Fibroblast of the conjunctiva (primary cell): ENCODE data around the gene PRKCA.

Experiments
- DNase-seq: peaks from one replicate; pipeline ENCODE4 v3.0.0-alpha.2; 2010; ENCODE audit warnings: low read depth

The PRKCA gene

DNA sequence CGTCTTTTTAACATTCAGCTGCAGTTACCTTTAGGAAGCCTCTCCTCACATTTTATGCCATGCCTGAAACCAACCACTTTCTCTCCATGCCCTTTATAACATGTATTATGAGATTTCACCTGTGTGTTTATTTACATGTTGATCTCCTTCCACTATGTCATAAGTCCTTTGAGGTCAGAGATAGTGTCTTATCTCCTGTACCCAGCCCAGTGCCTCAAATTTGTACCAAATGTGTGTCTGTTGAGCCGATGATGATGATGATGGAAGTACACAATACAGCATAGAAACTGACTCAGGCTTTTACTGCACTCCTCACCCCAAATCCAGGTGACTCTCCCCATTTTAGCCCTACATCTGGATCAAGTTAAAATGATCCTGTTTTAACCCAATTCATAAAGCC lies 353.0 kb downstream of the PRKCA start:
- no peak for DNase-seq

DNA sequence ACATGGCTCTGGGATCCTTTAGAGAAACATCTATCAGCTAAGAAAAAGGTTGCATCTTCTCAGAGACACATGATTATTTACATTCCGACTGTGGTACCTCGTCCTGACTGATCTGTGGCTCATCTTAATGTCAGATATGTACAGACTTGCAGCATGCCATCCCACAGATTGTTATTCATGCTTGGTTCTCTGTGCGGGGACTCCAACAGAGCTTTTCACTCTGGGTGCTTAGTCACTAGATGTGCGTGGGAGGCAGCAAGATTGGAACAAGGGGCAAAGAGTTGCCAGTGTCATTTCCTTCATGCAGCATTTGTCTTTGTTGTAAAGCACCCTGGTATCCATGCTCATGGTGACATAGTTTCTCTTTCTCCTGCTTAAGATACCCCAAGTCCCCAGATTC lies 353.4 kb downstream of the PRKCA start:
- DNase-seq: no peak

DNA sequence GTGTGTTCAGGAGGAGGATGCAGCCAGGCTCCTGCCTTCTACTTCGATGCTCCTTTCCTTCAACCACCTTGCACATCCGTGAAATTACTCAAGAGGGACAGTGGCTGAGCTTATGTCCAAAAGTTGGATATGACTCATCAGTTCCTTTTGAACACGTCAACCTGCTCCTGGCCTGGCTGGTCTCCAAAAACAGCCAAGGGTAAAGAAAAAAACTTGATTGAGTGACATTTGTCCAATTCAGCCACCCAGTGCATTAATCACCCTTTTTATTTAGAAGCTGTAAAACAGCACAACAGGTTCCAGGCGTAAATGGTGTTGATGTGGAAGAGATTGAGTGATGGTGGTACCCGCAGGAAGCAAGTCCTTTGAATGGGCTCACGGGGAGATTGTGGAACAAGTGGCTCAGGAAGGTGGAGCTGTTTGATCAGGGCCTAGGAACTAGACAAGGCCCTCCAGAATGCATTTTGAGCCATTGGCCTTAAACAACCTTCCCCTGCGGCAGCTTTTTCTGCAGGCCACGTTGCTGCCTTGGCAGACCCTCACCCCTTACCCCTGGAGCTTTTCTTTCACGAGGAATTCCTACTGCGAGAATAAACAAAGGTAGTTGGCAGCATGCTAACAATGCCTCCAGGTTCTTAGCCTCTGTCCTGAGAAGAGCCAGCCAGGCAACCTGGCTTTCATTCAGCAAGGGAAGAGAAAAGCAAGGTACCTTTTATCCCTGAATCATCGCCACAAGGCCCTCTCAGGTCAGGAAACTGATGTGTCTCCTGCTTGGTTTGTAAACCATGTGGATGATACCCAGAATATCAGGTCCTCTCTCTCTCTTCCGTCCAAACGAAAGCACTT lies 359.2 kb downstream of the PRKCA start:
- DNase-seq: no peak

DNA sequence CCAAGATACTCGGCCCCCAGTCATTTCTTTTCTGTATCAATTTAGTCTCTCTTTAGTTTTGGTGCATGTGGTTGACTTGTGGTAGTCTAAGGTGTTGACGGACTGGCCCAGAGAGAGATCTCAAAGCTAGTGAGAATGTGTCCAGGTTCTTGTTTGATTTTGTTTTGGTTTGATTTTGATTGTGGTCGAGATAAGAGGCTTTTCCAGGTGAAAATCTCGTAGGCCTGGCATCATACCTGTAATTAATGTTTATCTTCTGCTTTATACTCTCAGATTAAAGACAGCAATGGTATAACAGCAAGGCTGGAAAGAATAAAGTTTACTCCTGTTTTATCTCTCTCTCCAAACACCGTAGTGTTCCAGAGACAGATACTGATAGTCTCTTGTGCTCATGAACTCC lies 360.1 kb downstream of the PRKCA start:
- DNase-seq: no peak

DNA sequence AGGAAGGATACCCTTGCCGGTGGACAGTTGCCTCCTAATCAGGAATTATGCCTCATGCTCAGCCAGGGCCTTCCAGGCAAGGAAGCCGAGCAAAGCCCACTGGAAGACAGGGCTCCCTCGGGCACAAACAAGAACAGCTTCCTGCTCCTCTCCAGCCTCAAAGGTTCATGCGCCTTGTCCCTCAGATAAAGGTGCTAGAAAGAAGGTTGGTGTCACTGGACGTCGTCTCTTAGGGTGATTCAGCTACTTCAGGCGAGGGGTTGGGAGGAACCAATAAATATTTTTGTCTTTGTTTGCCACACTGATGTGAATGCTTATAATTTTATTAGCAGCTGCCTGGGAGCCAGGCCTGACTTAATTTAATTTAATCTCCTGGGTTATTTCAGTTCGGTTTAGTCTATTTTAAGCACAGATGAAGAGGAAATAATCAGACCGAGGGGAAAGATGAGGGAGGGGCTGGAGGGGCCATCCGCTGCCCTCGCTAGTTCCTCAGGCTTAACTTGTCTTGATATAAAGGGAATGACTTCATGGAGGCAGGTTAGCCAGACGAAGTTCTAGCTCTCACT lies 360.7 kb downstream of the PRKCA start:
- DNase-seq: no peak

DNA sequence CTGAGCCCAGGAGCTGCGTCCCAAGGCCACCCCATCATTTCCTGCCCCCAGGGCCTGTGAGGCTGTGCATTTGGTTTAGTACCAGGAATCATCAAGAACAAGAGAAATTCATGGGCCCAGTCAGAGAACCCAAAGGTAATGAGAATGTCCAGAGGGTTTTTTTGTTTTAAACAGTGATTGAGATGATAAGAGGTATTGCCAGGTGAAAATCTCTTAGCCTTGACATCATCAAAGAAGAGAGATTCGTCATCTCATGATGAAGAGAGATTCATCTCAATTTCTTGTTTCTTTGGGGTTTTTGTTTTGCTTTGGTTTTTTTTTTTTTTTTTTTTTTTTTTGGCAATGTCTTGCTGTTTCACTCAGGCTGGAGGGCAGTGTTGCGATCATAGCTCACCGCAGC lies 361.9 kb downstream of the PRKCA start:
- no peak for DNase-seq

DNA sequence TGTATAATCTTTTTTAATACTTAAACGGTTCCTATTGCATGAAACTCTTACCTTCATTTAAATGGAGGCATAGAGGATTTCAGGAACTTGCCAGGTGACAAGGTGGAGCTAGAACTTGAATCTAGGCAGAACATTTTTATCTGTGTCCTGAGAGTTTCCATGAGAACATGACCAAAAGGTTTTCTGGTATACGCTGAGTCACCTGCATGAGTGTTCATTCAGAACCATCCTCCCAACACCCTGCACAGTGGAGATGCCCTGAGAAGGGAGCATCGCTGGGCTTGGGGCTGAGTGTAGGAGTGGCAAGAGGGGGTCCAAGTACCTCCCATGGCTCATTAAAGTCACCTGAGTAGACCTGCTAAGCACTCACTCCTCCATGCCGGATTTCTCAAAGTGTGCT lies 362.8 kb downstream of the PRKCA start:
- DNase-seq: no peak

DNA sequence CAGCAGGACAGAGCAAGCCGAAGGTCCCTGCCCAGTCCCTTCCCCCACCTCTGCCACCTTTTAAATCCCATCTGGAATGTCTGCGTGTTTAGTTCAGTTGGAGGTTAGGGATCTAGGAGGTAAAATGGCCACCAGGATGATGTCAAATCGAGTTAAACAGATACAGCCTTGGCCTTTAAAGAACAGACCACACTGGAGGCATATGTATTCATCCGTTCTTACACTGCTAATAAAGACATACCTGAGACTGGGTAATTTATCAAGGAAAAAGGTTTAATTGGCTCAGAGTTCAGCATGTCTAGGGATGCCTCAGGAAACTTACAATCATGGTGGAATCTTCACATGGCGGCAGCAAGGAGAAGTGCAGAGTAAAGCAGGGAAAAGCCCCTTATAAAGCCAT lies 364.7 kb downstream of the PRKCA start:
- DNase-seq: no peak

DNA sequence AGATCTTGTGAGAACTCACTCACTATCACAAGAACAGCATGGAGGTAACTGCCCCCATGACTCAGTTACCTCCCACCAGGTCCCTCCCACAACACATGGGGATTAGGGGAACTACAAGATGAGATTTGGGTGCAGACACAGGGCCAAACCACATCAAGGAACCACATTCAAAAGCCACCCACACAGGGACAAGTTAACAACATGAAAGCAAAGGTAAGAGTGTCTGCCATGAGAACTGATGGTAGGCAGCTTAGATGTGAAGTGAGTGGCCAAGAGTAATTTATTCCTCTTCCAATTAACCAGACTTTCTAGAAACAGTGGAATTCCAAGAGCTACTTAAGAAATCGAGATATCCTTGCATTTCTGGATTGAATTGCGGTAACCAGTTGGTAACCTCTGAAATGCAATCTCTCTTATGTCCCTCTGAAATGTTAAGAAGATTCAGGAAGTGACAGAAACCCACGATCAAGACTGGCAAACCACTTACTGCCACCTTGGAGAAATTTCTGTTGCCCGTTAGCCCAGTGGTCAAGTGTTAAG lies 365.1 kb downstream of the PRKCA start:
- no peak for DNase-seq

DNA sequence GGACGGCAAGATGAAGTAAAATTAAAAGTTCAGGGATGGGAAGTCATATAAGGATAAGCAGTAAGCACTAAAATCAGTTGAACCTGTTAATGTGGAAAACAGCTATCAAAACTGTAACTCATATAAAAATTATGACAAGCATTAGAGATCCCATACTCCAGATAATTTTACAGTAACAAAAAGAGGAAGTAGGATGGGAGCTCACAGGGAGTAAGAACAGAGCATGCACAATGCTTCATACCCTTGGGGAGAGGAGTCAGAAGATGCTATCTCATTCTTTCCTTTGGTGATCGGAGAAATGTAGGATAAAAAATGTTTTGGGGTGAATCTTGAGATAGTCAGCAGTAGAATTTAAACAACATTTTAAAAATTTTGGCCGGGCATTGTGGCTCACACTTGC lies 367.8 kb downstream of the PRKCA start:
- DNase-seq: no peak

DNA sequence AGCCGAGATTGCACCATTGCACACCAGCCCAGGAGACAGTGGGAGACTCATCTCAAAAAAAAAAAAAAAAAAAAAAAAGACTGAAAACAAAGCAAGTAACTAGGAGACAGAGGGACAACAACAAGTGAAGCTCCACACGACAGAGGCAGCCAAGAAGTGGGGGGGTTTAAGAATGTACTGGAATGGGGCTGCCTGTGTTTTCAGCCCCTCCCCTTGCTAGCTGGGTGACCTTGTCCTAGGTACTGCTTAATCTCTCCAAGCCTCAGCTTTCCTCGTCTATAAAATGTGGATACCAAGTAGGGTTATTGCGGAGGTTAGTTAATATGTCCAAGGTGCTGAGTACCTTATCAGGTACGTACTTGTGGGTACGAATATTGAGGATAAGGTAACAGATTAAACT lies 368.7 kb downstream of the PRKCA start:
- DNase-seq: no peak

DNA sequence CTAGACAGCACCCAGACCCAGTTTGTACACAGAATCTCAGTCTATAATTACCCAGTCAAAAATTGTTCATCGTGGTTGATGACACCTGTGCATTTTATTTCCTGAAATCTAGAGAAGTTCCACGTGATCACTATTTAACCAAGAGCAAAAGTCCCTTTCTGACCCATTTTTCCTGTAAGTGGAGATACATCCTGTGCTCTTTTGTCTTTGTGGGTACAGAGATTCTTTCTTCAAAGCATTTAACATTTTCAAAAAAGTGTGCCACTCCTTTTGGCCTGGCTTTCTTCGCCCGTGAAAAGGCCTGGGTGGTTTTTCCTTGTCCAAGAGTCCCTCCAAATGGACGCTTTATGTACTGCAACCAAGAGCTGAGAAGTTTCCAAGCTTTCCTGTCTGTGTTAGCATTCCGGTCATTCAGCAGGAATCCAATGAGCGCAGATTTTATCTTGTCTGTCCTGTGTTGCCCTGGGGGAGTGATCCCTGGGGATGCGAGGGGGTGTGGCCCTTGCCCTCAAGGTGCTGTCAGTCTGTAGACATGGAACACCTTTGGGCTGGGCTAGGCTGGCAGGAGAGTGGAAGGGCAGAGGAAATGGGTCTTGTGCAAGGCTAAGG lies 371.4 kb downstream of the PRKCA start:
- DNase-seq: peak; percentile 43

DNA sequence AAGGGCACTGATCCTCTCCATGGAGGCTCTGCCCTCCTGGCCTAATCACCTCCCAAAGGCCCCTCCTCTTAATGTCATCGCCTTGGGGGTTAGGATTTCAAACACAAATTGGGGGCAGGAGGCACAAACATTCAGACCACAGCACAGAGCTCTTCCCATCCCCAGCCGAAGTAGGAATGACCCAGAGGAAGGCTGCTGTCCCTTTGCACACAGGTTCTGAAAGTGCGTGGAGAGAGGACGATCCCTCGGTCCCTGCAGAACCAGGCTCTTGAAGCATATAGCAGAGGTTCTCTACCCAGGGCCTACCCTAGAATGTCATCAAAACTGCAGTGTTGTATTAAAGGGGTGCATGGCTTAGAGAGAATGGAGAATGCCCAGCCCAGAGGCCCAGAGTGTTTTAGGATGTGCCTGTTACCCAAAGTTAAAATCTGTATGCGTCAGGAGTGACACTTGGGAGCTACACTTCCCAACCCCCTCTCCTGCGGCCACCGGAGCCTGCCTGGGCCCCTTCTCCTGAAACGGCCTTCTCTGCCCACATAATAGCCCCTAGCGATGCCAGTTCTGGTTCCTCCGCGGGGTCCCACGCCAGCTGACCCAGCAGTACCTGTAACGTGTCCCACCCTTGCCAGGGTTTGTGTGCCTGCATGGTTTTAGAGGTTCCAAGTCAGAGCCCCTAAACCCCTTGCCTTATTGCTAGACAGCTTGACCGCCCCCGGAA lies 373.0 kb downstream of the PRKCA start:
- DNase-seq: no peak

DNA sequence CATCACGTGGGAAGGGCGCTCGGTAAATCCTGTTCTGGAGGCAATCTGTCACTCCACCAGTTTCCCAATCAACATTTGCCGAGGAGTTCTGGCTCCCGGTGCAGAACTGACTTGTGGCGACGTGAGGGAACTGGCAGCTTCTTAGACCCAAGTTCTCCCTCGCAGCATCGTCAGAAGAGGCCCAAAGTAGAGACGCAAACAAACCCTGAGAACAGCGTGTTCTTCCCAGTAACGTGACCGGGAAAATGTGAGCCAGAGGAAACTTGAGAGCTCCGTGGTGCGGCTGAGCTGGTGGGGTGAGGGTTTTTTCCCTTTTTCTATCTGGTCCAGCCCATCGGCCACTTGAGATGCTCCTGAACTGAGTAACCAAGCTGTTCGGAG lies 373.6 kb downstream of the PRKCA start:
- DNase-seq: peak; percentile 80

DNA sequence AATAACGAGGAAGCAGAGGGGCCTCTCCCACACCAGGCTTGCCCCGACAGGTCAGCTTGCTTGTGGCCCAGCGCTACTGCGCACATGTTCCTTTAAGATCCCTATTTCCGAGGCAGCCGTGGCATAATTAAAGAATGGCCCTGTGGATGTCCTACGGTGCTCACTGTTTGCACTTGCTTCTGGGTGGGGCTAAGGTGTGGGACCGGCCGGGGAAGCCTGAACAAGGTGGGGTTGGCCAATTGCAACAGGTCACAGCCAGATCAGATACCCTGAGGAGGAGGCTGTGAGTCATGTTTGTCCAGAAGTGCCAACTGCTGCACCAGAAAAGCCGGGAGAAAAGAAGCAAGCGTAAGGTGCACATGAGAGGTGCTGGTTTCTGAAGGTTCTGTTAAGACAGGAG lies 374.0 kb downstream of the PRKCA start:
- no peak for DNase-seq

DNA sequence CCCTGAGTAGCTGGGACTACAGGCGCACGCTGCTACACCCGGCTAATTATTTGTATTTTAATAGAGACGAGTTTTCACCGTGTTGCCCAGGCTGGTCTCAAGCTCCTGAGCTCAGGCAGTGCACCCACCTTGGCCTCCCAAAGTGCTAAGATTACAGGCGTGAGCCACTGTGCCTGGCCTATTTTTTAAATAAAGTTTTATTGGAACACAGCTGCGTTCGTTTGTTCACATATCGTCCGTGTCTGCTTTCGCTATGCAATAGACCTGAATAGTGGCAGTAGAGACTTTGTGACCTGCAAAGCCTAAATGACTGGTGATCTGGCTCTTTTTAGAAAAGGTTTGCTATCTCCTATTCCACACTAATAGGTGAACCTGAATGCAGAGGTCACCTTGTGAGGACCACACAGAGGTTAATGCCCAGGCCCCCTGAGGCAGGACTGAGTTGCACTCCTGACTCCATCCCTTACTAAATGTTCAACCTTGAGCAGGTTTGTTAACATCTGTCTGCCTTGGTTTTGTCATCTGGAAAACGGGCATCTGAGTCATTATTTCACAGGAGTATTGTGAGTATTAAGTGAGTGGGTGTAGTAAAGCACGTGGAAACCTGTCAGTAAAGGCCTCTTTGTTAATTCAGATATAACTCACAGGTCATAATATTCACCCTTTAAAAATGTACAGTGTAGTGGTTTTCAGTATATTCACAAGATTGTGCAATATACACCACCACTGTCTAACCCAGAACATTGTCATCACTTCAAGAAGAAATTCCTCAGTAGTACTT lies 375.0 kb downstream of the PRKCA start:
- peak; percentile 63 for DNase-seq

DNA sequence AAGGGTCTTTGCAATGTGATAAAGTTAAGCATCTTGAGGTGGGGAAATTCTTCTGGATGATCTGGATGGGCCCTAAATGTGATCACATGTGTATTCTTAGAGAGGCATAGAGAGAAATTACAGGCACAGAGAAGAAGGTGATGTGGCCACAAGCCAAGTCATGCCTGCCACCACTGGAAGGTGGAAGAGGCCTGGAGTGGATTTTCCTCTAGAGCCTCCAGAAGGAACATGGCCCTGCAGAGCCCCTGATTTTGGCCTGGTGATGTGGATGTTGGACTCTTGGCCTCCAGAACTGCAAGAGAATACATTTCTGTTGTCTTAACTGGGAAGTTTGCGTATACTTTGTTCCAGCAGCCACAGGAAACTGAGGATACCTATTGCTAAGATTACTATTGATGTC lies 375.6 kb downstream of the PRKCA start:
- no peak for DNase-seq

DNA sequence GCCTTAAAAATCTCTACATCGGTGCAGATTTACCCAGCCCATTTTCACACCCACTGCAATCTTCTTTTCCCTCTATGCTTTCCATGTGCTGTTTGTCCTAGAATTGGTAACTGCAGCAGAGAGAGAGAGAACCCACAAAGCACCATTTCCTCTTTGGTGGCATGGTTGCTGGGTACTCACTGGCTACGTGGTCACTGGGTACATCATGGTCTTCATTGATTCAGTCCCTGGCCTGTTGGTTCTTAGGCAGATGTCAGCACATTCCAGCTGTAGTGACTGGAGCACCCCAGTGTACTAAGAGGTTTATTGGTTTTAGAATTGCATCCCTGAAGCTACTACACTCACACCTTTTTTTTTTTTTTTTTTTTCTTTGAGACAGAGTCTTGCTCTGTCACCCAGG lies 376.4 kb downstream of the PRKCA start:
- no peak for DNase-seq

DNA sequence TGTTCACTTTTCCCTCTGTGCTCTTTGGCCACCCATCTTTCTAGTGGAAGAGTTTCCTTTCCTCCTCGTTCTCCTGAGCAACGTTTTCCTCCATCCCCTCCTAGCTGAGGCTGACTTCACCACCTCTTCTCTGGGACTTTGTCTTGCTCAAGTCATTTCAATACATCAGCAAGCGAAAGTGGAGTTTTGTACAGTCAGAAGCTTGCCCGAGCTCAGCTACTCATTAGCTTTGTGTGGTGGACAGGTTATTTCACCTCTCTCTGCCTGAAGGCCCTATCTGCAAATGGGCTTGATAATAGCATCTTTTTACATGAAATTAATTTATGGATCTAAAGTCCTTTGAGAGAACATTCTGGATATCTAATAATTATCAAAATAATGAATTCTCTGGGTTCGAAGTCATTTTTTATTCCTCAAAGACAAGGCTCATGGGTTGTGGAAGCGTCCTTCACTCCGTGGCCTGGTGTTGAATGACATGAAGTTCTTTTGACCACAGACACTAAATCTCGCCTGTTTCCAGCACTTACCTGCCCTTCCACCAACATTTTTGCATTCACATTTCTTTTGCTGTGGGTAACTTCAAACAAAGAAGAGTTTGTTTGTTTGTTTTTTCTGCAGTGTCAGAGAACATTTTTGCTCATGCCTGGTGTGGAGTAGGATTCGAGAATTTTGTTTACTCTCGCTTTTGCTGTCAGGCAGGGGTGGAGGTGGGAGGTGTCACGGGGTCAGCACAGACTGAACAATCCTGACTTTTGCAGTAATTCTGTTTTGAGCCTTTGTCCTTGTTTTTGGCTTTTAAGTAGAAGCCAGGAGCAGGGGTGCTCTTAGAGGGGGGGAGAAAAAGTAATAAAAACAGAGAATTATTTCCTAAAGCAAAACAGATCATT lies 377.5 kb downstream of the PRKCA start:
- DNase-seq: no peak

DNA sequence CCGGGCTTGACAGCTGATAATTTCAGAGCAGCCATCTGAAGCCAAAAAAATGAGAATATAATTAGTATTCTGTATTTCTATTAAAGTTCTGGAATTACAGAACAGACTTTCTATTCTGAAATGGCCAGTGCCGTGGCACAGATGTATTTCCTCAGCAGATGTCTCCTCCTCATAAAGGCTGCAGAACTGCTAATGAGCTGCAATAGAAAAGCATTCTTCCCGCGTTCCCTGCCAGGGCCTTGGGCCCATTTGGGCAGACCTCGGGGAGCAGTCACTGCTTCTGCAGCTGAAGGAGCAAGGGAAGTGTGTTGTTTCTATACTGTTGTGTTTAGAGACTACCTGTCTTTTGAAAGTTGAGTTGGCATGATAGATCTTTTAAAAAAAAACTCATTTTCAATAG lies 379.9 kb downstream of the PRKCA start:
- no peak for DNase-seq

DNA sequence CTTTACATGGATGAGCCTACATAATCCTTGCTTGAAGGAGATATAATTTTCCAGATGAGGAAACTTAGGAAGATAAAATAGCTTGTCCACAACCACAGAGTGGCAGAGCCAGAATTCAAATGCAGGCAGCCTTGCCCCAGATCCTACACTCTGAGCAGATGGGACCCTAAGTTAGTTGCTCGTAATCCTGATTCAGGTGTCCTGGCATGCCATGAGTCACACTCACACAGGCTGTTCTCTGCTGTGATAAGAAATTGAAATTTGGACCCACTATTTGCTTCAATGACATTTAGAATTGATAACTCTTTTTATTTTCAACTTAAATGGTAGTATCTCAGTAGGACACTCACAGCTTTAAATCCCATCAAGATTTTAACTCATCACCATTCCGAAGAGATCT lies 381.8 kb downstream of the PRKCA start:
- no peak for DNase-seq
